Osteocyte (in vitro differentiated cells): ENCODE results near the gene IL2RA. TPM values are rescaled to one million over a fixed set of nuclear protein-coding genes. Genes with fewer than 3 reads are reported as not detected.

Source experiments
- DNase-seq: peaks from one replicate; pipeline ENCODE4 v3.0.0; 2021; ENCODE audit warnings: mixed read lengths; ENCODE audit not compliant: unreplicated experiment; ENCODE audit errors: extremely low spot score
- H3K27ac Mint-ChIP-seq: one replicate; pipeline ENCODE4 v1.8.0; 2021; ENCODE audit warnings: mild to moderate bottlenecking, mixed read lengths; ENCODE audit not compliant: unreplicated experiment
- H3K27me3 Mint-ChIP-seq: one replicate; pipeline ENCODE4 v1.8.0; 2021; ENCODE audit warnings: mixed read lengths; ENCODE audit not compliant: unreplicated experiment
- H3K36me3 Mint-ChIP-seq: one replicate; pipeline ENCODE4 v1.8.0; 2021; ENCODE audit warnings: mixed read lengths; ENCODE audit not compliant: unreplicated experiment
- H3K4me1 Mint-ChIP-seq: one replicate; pipeline ENCODE4 v1.8.0; 2021; ENCODE audit warnings: mixed read lengths; ENCODE audit not compliant: unreplicated experiment
- H3K4me3 Mint-ChIP-seq: one replicate; pipeline ENCODE4 v1.8.0; 2021; ENCODE audit warnings: mild to moderate bottlenecking, moderate library complexity, mixed read lengths; ENCODE audit not compliant: unreplicated experiment
- H3K9me3 Mint-ChIP-seq: one replicate; pipeline ENCODE4 v1.8.0; 2021; ENCODE audit warnings: mixed read lengths; ENCODE audit not compliant: unreplicated experiment
- CTCF ChIP-seq: fragments of 200-600 bp; sonication (generic); IDR thresholded peaks from 2 replicates; pipeline ENCODE4 v1.5.0; 2021; ENCODE audit warnings: antibody characterized with exemption, mild to moderate bottlenecking, moderate library complexity
- total RNA-seq: library from RNA; stranded (reverse); gene quantifications from 2 replicates; pipeline ENCODE4 v1.2.1, GENCODE V29; 2021

The IL2RA gene
- total RNA-seq, 1 donor from 2014 or later, result not detected

GRCh38 chr10:6012121-6012905, 49.9 kb downstream of the IL2RA start:
- no peak overlapping the region for H3K4me3 Mint-ChIP-seq
- no peak for TF ChIP-seq CTCF

GRCh38 chr10:6011558-6011957, 50.6 kb downstream of the IL2RA start:
- Mint-ChIP-seq H3K27ac (no peak overlapping the region), H3K4me3 (no peak overlapping the region), H3K36me3 (no peaks in the 10 kb centered on the region), H3K27me3 (peaks cover 45% of the 10 kb centered on the region), H3K9me3 (peaks cover 6% of the 10 kb centered on the region), H3K4me1 (no peaks in the 10 kb centered on the region)
- no peak for TF ChIP-seq CTCF
- DNase-seq, result no peak

More at GRCh38 chr10:6012121-6012905, 49.9 kb downstream of the IL2RA start:
- peaks cover 45% of the 10 kb centered on the region for H3K27me3 Mint-ChIP-seq
- peaks cover under 1% of the 10 kb centered on the region for H3K9me3 Mint-ChIP-seq
- no peaks in the 10 kb centered on the region for H3K4me1 Mint-ChIP-seq
- no peak for DNase-seq
- H3K36me3 Mint-ChIP-seq, result no peaks in the 10 kb centered on the region
- H3K27ac Mint-ChIP-seq, result no peak overlapping the region

GRCh38 chr10:6010569-6010968, 51.6 kb downstream of the IL2RA start:
- H3K9me3 Mint-ChIP-seq, result peaks cover 6% of the 10 kb centered on the region
- no peak overlapping the region for H3K27ac Mint-ChIP-seq
- TF ChIP-seq CTCF, result no peak
- no peaks in the 10 kb centered on the region for H3K36me3 Mint-ChIP-seq
- H3K4me3 Mint-ChIP-seq, result no peak overlapping the region
- no peaks in the 10 kb centered on the region for H3K4me1 Mint-ChIP-seq
- no peak for DNase-seq
- peaks cover 37% of the 10 kb centered on the region for H3K27me3 Mint-ChIP-seq

GRCh38 chr10:6009961-6010360, 52.2 kb downstream of the IL2RA start:
- no peak for TF ChIP-seq CTCF
- no peak overlapping the region for H3K27ac Mint-ChIP-seq
- no peak for DNase-seq
- no peaks in the 10 kb centered on the region for H3K4me1 Mint-ChIP-seq
- peaks cover 38% of the 10 kb centered on the region for H3K27me3 Mint-ChIP-seq
- H3K9me3 Mint-ChIP-seq, result peaks cover 6% of the 10 kb centered on the region
- H3K4me3 Mint-ChIP-seq, result no peak overlapping the region
- no peaks in the 10 kb centered on the region for H3K36me3 Mint-ChIP-seq

- H3K27ac Mint-ChIP-seq, result no peak overlapping the region
- H3K4me1 Mint-ChIP-seq, result no peaks in the 10 kb centered on the region
- H3K27me3 Mint-ChIP-seq, result peaks cover 44% of the 10 kb centered on the region
- no peak for DNase-seq
- TF ChIP-seq CTCF, result no peak
- no peaks in the 10 kb centered on the region for H3K36me3 Mint-ChIP-seq
- H3K4me3 Mint-ChIP-seq, result no peak overlapping the region
- H3K9me3 Mint-ChIP-seq, result peaks cover 6% of the 10 kb centered on the region
Observed at GRCh38 chr10:6009150-6009549, 53.0 kb downstream of the IL2RA start.
